SK-N-SH (cell line): ENCODE results near the gene SNAPC1. TPM values are rescaled to one million over a fixed set of nuclear protein-coding genes. Genes with fewer than 3 reads are reported as not detected.

Experiments used
- CTCF ChIA-PET: fragments of 300-600, 350-600 bp; formaldehyde crosslinking; extraction: SDS; loops from one replicate; lab custom pipeline; 2021; lab: Yijun Ruan, JAX
- POLR2A ChIA-PET: fragments of 350-600 bp; sonication (Branson Sonifier 250); formaldehyde crosslinking; extraction: SDS; loops from one replicate; lab custom pipeline; 2020; ENCODE audit warnings: antibody characterized with exemption, inconsistent platforms; lab: Yijun Ruan, JAX
- DNase-seq: peaks from one replicate; pipeline ENCODE4 v3.0.0; 2012
- H2AFZ ChIP-seq: fragments of 200-600 bp; sonication (generic); 2 replicates; pipeline ENCODE4 v1.8.1; 2016; ENCODE audit warnings: antibody characterized with exemption, mild to moderate bottlenecking, low read depth
- H3F3A ChIP-seq: fragments of 200-600 bp; sonication (generic); replicated peaks from 2 replicates; pipeline ENCODE3; 2016; ENCODE audit warnings: antibody characterized with exemption, mild to moderate bottlenecking; ENCODE audit not compliant: insufficient read depth
- H3K27ac ChIP-seq, 2 experiments: fragments of 200-500 bp in 1 of 2; fragments of 200-600 bp in 1 of 2; sonication (Bioruptor generic) in 1 of 2; sonication (generic), shearing (Covaris generic) in 1 of 2; 2 replicates each; pipeline versions ENCODE4 v1.5.1 to v1.6.1; 2014 to 2016; ENCODE audit warnings: low read depth in 2 of 2, inconsistent platforms in 1 of 2, low read length in 1 of 2, mild to moderate bottlenecking in 1 of 2, mixed read lengths in 1 of 2
- H3K27me3 ChIP-seq: fragments of 200-600 bp; sonication (generic), shearing (Covaris generic); 2 replicates; pipeline ENCODE4 v1.6.1; 2016; ENCODE audit warnings: mixed run types; ENCODE audit not compliant: insufficient read depth
- H3K36me3 ChIP-seq, 2 experiments: fragments of 200-500 bp in 1 of 2; fragments of 200-600 bp in 1 of 2; sonication (Bioruptor generic) in 1 of 2; sonication (generic) in 1 of 2; replicated peaks in 1 of 2; 2 replicates each; pipeline versions ENCODE3 to v1.5.1; 2014 to 2016; ENCODE audit warnings: low read length in 1 of 2, mild to moderate bottlenecking in 1 of 2; ENCODE audit not compliant: insufficient read depth in 2 of 2, control insufficient read depth in 1 of 2
- H3K4me1 ChIP-seq, 2 experiments: fragments of 200-500 bp in 1 of 2; fragments of 200-600 bp in 1 of 2; sonication (Bioruptor generic) in 1 of 2; sonication (generic), shearing (Covaris generic) in 1 of 2; 2 replicates each; pipeline versions ENCODE4 v1.5.1 to v1.6.1; 2014 to 2016; ENCODE audit warnings: low read depth in 1 of 2, low read length in 1 of 2, mixed run types in 1 of 2; ENCODE audit not compliant: insufficient read depth in 2 of 2, control insufficient read depth in 1 of 2
- H3K4me2 ChIP-seq: fragments of 200-600 bp; sonication (generic), shearing (Covaris generic); 2 replicates; pipeline ENCODE4 v1.6.1; 2017; ENCODE audit warnings: mixed run types
- H3K4me3 ChIP-seq, 2 experiments: fragments of 200-500 bp in 1 of 2; fragments of 200-600 bp in 1 of 2; sonication (Bioruptor generic) in 1 of 2; sonication (generic), shearing (Covaris generic) in 1 of 2; 2 replicates each; pipeline versions ENCODE4 v1.5.1 to v1.8.1; 2014 to 2016; ENCODE audit warnings: low read depth in 2 of 2, inconsistent platforms in 1 of 2, low read length in 1 of 2, mild to moderate bottlenecking in 1 of 2, mixed read lengths in 1 of 2, moderate library complexity in 1 of 2
- H3K79me2 ChIP-seq: fragments of 200-600 bp; sonication (generic); 2 replicates; pipeline ENCODE4 v1.8.1; 2017; ENCODE audit warnings: mild to moderate bottlenecking; ENCODE audit not compliant: insufficient read depth
- H3K9ac ChIP-seq: fragments of 200-600 bp; sonication (generic); 2 replicates; pipeline ENCODE4 v1.6.1; 2017; ENCODE audit warnings: mixed run types
- H3K9me2 ChIP-seq: fragments of 200-600 bp; sonication (generic); 2 replicates; pipeline ENCODE4 v1.6.1; 2017; ENCODE audit warnings: mixed run types
- H3K9me3 ChIP-seq: fragments of 200-600 bp; sonication (generic); 2 replicates; pipeline ENCODE4 v1.6.1; 2017; ENCODE audit warnings: mixed run types, mild to moderate bottlenecking, moderate library complexity
- H4K20me1 ChIP-seq: fragments of 200-600 bp; sonication (generic); 2 replicates; pipeline ENCODE4 v1.6.1; 2017; ENCODE audit warnings: mild to moderate bottlenecking, mixed run types; ENCODE audit not compliant: insufficient read depth
- CHD2 ChIP-seq: fragments of 150-350 bp; IDR thresholded peaks from 2 replicates; pipeline ENCODE4 v1.6.1; 2018; ENCODE audit warnings: low read length; ENCODE audit not compliant: partially characterized antibody
- CTCF ChIP-seq: fragments of 200-600 bp; sonication (generic); IDR thresholded peaks from 2 replicates; pipeline ENCODE4 v1.6.1; 2017; ENCODE audit warnings: antibody characterized with exemption, mild to moderate bottlenecking, moderate library complexity
- ELF1 ChIP-seq: IDR thresholded peaks from 2 replicates; pipeline ENCODE4 v1.4.0; 2012
- EP300 ChIP-seq, 2 experiments: IDR thresholded peaks; 2 replicates each; pipeline versions ENCODE4 v1.4.0 to v1.6.1; 2012; ENCODE audit warnings: borderline replicate concordance in 1 of 2, low read depth in 1 of 2, low read length in 1 of 2
- FOXM1 ChIP-seq: IDR thresholded peaks from 2 replicates; pipeline ENCODE4 v1.4.0; 2012; ENCODE audit warnings: low read depth, mild to moderate bottlenecking
- IRF3 ChIP-seq: fragments of 150-350 bp; IDR thresholded peaks from 2 replicates; pipeline ENCODE4 v1.6.1; 2016; ENCODE audit warnings: mild to moderate bottlenecking, low read depth, low read length
- JUND ChIP-seq: IDR thresholded peaks from 2 replicates; pipeline ENCODE4 v1.4.0; 2012
- MAX ChIP-seq: IDR thresholded peaks from 2 replicates; pipeline ENCODE4 v1.4.0; 2012; ENCODE audit warnings: low read depth
- MEF2A ChIP-seq: IDR thresholded peaks from 2 replicates; pipeline ENCODE4 v1.4.0; 2012; ENCODE audit warnings: low read depth, borderline replicate concordance
- MXI1 ChIP-seq: IDR thresholded peaks from 2 replicates; pipeline ENCODE4 v1.6.1; 2012; ENCODE audit warnings: mild to moderate bottlenecking, low read depth, low read length, improper control_type of control experiment
- NFIC ChIP-seq: IDR thresholded peaks from 2 replicates; pipeline ENCODE4 v1.4.0; 2012; ENCODE audit warnings: borderline replicate concordance
- NRF1 ChIP-seq: IDR thresholded peaks from 2 replicates; pipeline ENCODE4 v1.6.1; 2012; ENCODE audit warnings: low read depth, mild to moderate bottlenecking, low read length
- RAD21 ChIP-seq: IDR thresholded peaks from 2 replicates; pipeline ENCODE4 v1.6.1; 2012; ENCODE audit warnings: mild to moderate bottlenecking, low read length
- RCOR1 ChIP-seq: fragments of 150-350 bp; IDR thresholded peaks from 2 replicates; pipeline ENCODE4 v1.6.1; 2017; ENCODE audit warnings: antibody characterized with exemption, low read length
- REST ChIP-seq: IDR thresholded peaks from 2 replicates; pipeline ENCODE4 v1.6.1; 2012; ENCODE audit warnings: mild to moderate bottlenecking, low read depth, low read length, moderate library complexity
- SMC3 ChIP-seq: IDR thresholded peaks from 2 replicates; pipeline ENCODE4 v1.6.1; 2012; ENCODE audit warnings: low read depth, low read length, improper control_type of control experiment
- TAF1 ChIP-seq: IDR thresholded peaks from 2 replicates; pipeline ENCODE4 v1.6.1; 2012; ENCODE audit warnings: low read depth, mild to moderate bottlenecking, low read length, moderate library complexity, borderline replicate concordance
- USF2 ChIP-seq: fragments of 150-350 bp; IDR thresholded peaks from 2 replicates; pipeline ENCODE4 v1.6.1; 2017; ENCODE audit warnings: antibody characterized with exemption, low read length, low read depth, borderline replicate concordance
- ZBTB33 ChIP-seq: IDR thresholded peaks from 2 replicates; pipeline ENCODE4 v1.4.0; 2012; ENCODE audit warnings: low read depth, borderline replicate concordance
- WGBS: methylation state at CpG from one replicate; pipeline ENCODE4 v1.1.6; 2017; ENCODE audit warnings: low lambda C conversion rate; 5-methylcytosine and 5-hydroxymethylcytosine counted together
- polyA plus RNA-seq, 3 experiments: library from polyadenylated mRNA; depleted of rRNA; stranded (reverse); fragments of >200 nt; gene quantifications; 2 replicates each; pipeline ENCODE4 v1.2.3, GENCODE V29; 2012

The SNAPC1 gene
- polyA plus RNA-seq, 1 of the 3 experiments (the other 2 are of a cell fraction): 3.4 TPM

- no peak for TF ChIP-seq RCOR1
Measured at GRCh38 chr14:61836807-61837206, 74.6 kb downstream of the SNAPC1 start (continued).

GRCh38 chr14:61837336-61838229 lies 75.4 kb downstream of the SNAPC1 start:
- no peak overlapping the region for H3K4me2 ChIP-seq
- H3K27me3 ChIP-seq: no peaks in the 10 kb centered on the region
- peak; percentile 65 for DNase-seq
- 32% methylated on average over 10 of the region's 10 CpGs for WGBS
- H4K20me1 ChIP-seq: no peaks in the 10 kb centered on the region
- no peaks in the 10 kb centered on the region for H3K79me2 ChIP-seq
- H3K4me3 ChIP-seq: no peak overlapping the region; a peak in 1 of 4 replicates
- no peak overlapping the region for H3K9ac ChIP-seq
- H3K36me3 ChIP-seq: no peaks in the 10 kb centered on the region
- POLR2A ChIA-PET: interaction anchor here (0.5 to 0.6 kb wide), 3 partner anchors 375 to 1130 kb away, joined by 3 read pairs; no protein-coding TSS in a partner anchor
- no peaks in the 10 kb centered on the region for H3K9me3 ChIP-seq
- no peak overlapping the region for H3K27ac ChIP-seq
- H3K9me2 ChIP-seq: no peaks in the 10 kb centered on the region
- CTCF ChIA-PET: interaction anchor here (0.6 to 6.5 kb wide), 100 partner anchors 8 to 1194 kb away, joined by 3 to 117 read pairs (median 4); partner anchors contain the start of genes SNAPC1 and SYT16
- peaks cover 5% of the 10 kb centered on the region for H3F3A ChIP-seq
- peaks cover 0 to 3% of the 10 kb centered on the region in 2 experiments; a peak in 3 of 4 replicates for H3K4me1 ChIP-seq
- no peak overlapping the region for H2AFZ ChIP-seq
- TF ChIP-seq NFIC: no peak
- TF ChIP-seq MXI1: peak; percentile 34; the same call in 1 of the 2 replicates
- peak; percentile 81 for TF ChIP-seq RCOR1
- TF ChIP-seq MAX: no peak
- no peak for TF ChIP-seq EP300 (IDR thresholded peaks at IDR 0.05; ENCODE audit: borderline replicate concordance in 1 of 2, low read depth in 1 of 2, low read length in 1 of 2)
- TF ChIP-seq USF2: no peak
- TF ChIP-seq TAF1: no peak
- peak; percentile 16; the same call in 1 of the 2 replicates for TF ChIP-seq NRF1
- TF ChIP-seq ZBTB33: no peak
- no peak for TF ChIP-seq REST
- TF ChIP-seq FOXM1: no peak
- TF ChIP-seq SMC3: peak; percentile 98
- TF ChIP-seq CHD2: peak; percentile 41
- no peak for TF ChIP-seq MEF2A
- TF ChIP-seq CTCF: peak; percentile 93
- peak; percentile 99 for TF ChIP-seq RAD21
- TF ChIP-seq ELF1: no peak
- TF ChIP-seq IRF3: no peak
- TF ChIP-seq JUND: no peak
